Liver (tissue), 9 donors: ENCODE results near the gene TUFT1. TPM values are rescaled to one million over a fixed set of nuclear protein-coding genes. Genes with fewer than 3 reads are reported as not detected.
A peak's percentile ranks its signal among the peaks of the same experiment; 100 is the strongest.

Source experiments
- DNase-seq: peaks from one replicate; pipeline ENCODE4 v3.0.0-alpha.2; 2017; ENCODE audit warnings: low spot score
- H3K27ac ChIP-seq, 2 donors: one replicate each; pipeline ENCODE4 v1.7.0; 2013; ENCODE audit warnings: inconsistent platforms in 2 of 2, low read length in 2 of 2, control low read depth in 1 of 2, low read depth in 1 of 2, mild to moderate bottlenecking in 1 of 2
- H3K27me3 ChIP-seq, 4 donors: one replicate each; pipeline versions ENCODE4 v1.6.1 to v1.7.0; 2013; ENCODE audit warnings: low read length in 3 of 4, inconsistent platforms in 1 of 4, mild to moderate bottlenecking in 1 of 4, moderate library complexity in 1 of 4; ENCODE audit not compliant: control insufficient read depth in 4 of 4, insufficient read depth in 4 of 4
- H3K36me3 ChIP-seq, 4 donors: one replicate each; pipeline versions ENCODE4 v1.6.1 to v1.7.0; 2013; ENCODE audit warnings: low read length in 3 of 4, mild to moderate bottlenecking in 3 of 4, low read depth in 1 of 4, moderate library complexity in 1 of 4; ENCODE audit not compliant: control insufficient read depth in 4 of 4, insufficient read depth in 3 of 4
- H3K4me1 ChIP-seq, 4 donors: one replicate each; pipeline versions ENCODE4 v1.6.1 to v1.7.0; 2013; ENCODE audit warnings: low read length in 3 of 4, mild to moderate bottlenecking in 3 of 4, moderate library complexity in 1 of 4; ENCODE audit not compliant: control insufficient read depth in 4 of 4, insufficient read depth in 4 of 4
- H3K4me3 ChIP-seq, 3 donors: one replicate each; pipeline versions ENCODE4 v1.6.1 to v1.7.0; 2013; ENCODE audit warnings: low read length in 3 of 3, control low read depth in 1 of 3, low read depth in 1 of 3, mild to moderate bottlenecking in 1 of 3
- H3K9ac ChIP-seq, 2 donors: one replicate each; pipeline ENCODE4 v1.7.0; 2013; ENCODE audit warnings: low read length in 2 of 2, mild to moderate bottlenecking in 2 of 2, moderate library complexity in 2 of 2, control low read depth in 1 of 2, low read depth in 1 of 2
- H3K9me3 ChIP-seq, 4 donors: one replicate each; pipeline versions ENCODE4 v1.6.1 to v1.7.0; 2013; ENCODE audit warnings: low read length in 3 of 4; ENCODE audit not compliant: control insufficient read depth in 4 of 4
- CTCF ChIP-seq: fragments of 150-350 bp; IDR thresholded peaks from 2 replicates; pipeline ENCODE4 v1.5.1; 2017; ENCODE audit warnings: improper control_type of control experiment, low read depth, low read length; ENCODE audit not compliant: missing input control
- FOXA1 ChIP-seq: IDR thresholded peaks from 2 replicates; pipeline ENCODE4 v1.6.1; 2016; ENCODE audit warnings: antibody characterized with exemption
- FOXA2 ChIP-seq: IDR thresholded peaks from 2 replicates; pipeline ENCODE4 v1.6.1; 2016; ENCODE audit warnings: antibody characterized with exemption
- GABPA ChIP-seq, 2 donors: IDR thresholded peaks in 1 of 2; conservative IDR thresholded peaks in 1 of 2; 2 replicates each; pipeline ENCODE4 v1.6.1; 2016; ENCODE audit warnings: antibody characterized with exemption in 2 of 2, mild to moderate bottlenecking in 1 of 2, moderate library complexity in 1 of 2
- HNF4A ChIP-seq, 2 donors: conservative IDR thresholded peaks; 2 replicates each; pipeline ENCODE4 v1.6.1; 2016; ENCODE audit warnings: antibody characterized with exemption in 2 of 2, mild to moderate bottlenecking in 2 of 2
- HNF4G ChIP-seq: IDR thresholded peaks from 2 replicates; pipeline ENCODE4 v1.6.1; 2016; ENCODE audit warnings: antibody characterized with exemption
- JUND ChIP-seq, 2 donors: IDR thresholded peaks; 2 replicates each; pipeline ENCODE4 v1.6.1; 2016; ENCODE audit warnings: antibody characterized with exemption in 2 of 2
- NR2F2 ChIP-seq: IDR thresholded peaks from 2 replicates; pipeline ENCODE4 v1.6.1; 2016; ENCODE audit warnings: antibody characterized with exemption
- RAD21 ChIP-seq, 2 donors: IDR thresholded peaks; 2 replicates each; pipeline ENCODE4 v1.6.1; 2016; ENCODE audit warnings: antibody characterized with exemption in 2 of 2, mild to moderate bottlenecking in 2 of 2
- SP1 ChIP-seq: IDR thresholded peaks from 2 replicates; pipeline ENCODE4 v1.6.1; 2018; ENCODE audit warnings: antibody characterized with exemption, mild to moderate bottlenecking
- TAF1 ChIP-seq: conservative IDR thresholded peaks from 2 replicates; pipeline ENCODE4 v1.6.1; 2016; ENCODE audit warnings: antibody characterized with exemption, mild to moderate bottlenecking
- YY1 ChIP-seq: IDR thresholded peaks from 2 replicates; pipeline ENCODE4 v1.6.1; 2016; ENCODE audit warnings: antibody characterized with exemption, mild to moderate bottlenecking
- WGBS: extraction: QIAGEN DNeasy Blood & Tissue Kit; methylation state at CpG from one replicate; pipeline ENCODE4 v1.1.7; 2013; 5-methylcytosine and 5-hydroxymethylcytosine counted together
- polyA plus RNA-seq, 2 donors: library from polyadenylated mRNA; stranded (reverse) in 1 of 2; unstranded in 1 of 2; fragments of 200-250 nt in 1 of 2; fragments of >200 nt in 1 of 2; fragmentation: Nextera tagmentation in 1 of 2; extraction: Ambion mirVana in 1 of 2; gene quantifications; one replicate each; pipeline versions ENCODE4 v1.2.1 to v1.2.3, GENCODE V29; 2013 to 2015
- total RNA-seq, 2 donors: library from RNA; depleted of rRNA; stranded (reverse); fragments of >200 nt; gene quantifications; one replicate each; pipeline ENCODE4 v1.2.3, GENCODE V29; 2014
- TF ChIP-seq, protein P1 (sequence below): IDR thresholded peaks from 2 replicates; pipeline ENCODE4 v1.6.1; 2016; ENCODE audit warnings: antibody characterized with exemption
- TF ChIP-seq, protein P2 (sequence below): IDR thresholded peaks from 2 replicates; pipeline ENCODE4 v1.6.1; 2016; ENCODE audit warnings: antibody characterized with exemption
- TF ChIP-seq, protein P3 (sequence below): IDR thresholded peaks from 2 replicates; pipeline ENCODE4 v1.6.1; 2016; ENCODE audit warnings: antibody characterized with exemption
- TF ChIP-seq, protein P4 (sequence below): IDR thresholded peaks from 2 replicates; pipeline ENCODE4 v1.6.1; 2016; ENCODE audit warnings: antibody characterized with exemption, mild to moderate bottlenecking
- donor health status: healthy.
- donor health status: healthy.
- donor health status: healthy.
- donor health status: healthy.
- donor health status: healthy.

The TUFT1 gene
- total and polyA plus RNA-seq, 4 donors, result 1.7 to 4.8 (median 3.0) TPM

GRCh38 chr1:151499365-151499764 is 40.7 kb upstream of the TUFT1 start:
- TF ChIP-seq TAF1, result no peak
- TF ChIP-seq GABPA (IDR thresholded peaks at IDR 0.05 in 1 of 2, conservative IDR thresholded peaks at IDR 0.05 in 1 of 2), result no peak
- no peak for TF ChIP-seq JUND (IDR thresholded peaks at IDR 0.05)
- no peak for TF ChIP-seq RAD21 (IDR thresholded peaks at IDR 0.05)
- H3K4me1 ChIP-seq, result no peaks in the 10 kb centered on the region
- H3K9ac ChIP-seq, result no peak overlapping the region
- H3K4me3 ChIP-seq, result no peak overlapping the region
- H3K36me3 ChIP-seq, result no peaks in the 10 kb centered on the region
- no peaks in the 10 kb centered on the region for H3K27me3 ChIP-seq
- WGBS, result 96% methylated on average over 5 of the region's 5 CpGs
- no peak for DNase-seq
- H3K27ac ChIP-seq, result no peak overlapping the region
- H3K9me3 ChIP-seq, result no peaks in the 10 kb centered on the region

DNA sequence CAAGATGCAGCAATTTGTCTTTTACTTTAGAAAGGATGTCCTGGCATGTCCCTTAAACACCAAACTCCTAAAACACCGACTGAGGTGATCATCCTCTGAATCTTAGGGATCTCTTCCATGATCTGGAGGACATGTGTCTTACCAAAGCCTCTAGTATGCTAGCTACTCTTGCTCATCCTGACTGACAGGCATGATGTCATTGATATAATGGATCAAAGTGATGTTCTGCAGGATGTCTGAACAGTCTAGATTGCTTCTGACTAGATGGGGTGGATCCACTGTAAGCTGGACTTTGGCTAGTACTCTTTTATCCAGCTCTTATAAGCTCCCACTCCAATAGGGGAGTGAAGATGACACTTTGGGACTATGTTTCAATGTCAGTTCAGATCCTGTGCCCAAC is 40.2 kb upstream of the TUFT1 start:
- Histone ChIP-seq H3K9ac (no peak overlapping the region), H3K9me3 (no peaks in the 10 kb centered on the region), H3K36me3 (no peaks in the 10 kb centered on the region), H3K4me3 (no peak overlapping the region), H3K27me3 (no peaks in the 10 kb centered on the region), H3K4me1 (no peaks in the 10 kb centered on the region), H3K27ac (no peak overlapping the region)
- 84% methylated on average over 1 of the region's 1 CpG for WGBS
- no peak for DNase-seq
- TF ChIP-seq, protein P1, sequence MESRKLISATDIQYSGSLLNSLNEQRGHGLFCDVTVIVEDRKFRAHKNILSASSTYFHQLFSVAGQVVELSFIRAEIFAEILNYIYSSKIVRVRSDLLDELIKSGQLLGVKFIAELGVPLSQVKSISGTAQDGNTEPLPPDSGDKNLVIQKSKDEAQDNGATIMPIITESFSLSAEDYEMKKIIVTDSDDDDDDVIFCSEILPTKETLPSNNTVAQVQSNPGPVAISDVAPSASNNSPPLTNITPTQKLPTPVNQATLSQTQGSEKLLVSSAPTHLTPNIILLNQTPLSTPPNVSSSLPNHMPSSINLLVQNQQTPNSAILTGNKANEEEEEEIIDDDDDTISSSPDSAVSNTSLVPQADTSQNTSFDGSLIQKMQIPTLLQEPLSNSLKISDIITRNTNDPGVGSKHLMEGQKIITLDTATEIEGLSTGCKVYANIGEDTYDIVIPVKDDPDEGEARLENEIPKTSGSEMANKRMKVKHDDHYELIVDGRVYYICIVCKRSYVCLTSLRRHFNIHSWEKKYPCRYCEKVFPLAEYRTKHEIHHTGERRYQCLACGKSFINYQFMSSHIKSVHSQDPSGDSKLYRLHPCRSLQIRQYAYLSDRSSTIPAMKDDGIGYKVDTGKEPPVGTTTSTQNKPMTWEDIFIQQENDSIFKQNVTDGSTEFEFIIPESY, result no peak
- TF ChIP-seq, protein P2, sequence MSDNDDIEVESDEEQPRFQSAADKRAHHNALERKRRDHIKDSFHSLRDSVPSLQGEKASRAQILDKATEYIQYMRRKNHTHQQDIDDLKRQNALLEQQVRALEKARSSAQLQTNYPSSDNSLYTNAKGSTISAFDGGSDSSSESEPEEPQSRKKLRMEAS, result no peak
- TF ChIP-seq JUND (IDR thresholded peaks at IDR 0.05) (no peak), GABPA (IDR thresholded peaks at IDR 0.05 in 1 of 2, conservative IDR thresholded peaks at IDR 0.05 in 1 of 2) (no peak), NR2F2 (no peak), YY1 (no peak), FOXA2 (no peak), HNF4A (conservative IDR thresholded peaks at IDR 0.05) (no peak), TAF1 (no peak), SP1 (no peak), RAD21 (IDR thresholded peaks at IDR 0.05) (no peak), FOXA1 (no peak)
- TF ChIP-seq, protein P3, sequence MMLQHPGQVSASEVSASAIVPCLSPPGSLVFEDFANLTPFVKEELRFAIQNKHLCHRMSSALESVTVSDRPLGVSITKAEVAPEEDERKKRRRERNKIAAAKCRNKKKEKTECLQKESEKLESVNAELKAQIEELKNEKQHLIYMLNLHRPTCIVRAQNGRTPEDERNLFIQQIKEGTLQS, result no peak

GRCh38 chr1:151501474-151501873 is 38.6 kb upstream of the TUFT1 start:
- TF ChIP-seq CTCF (peak; percentile 19), SP1 (no peak), JUND (IDR thresholded peaks at IDR 0.05) (no peak), HNF4G (no peak)
- TF ChIP-seq, protein P4, sequence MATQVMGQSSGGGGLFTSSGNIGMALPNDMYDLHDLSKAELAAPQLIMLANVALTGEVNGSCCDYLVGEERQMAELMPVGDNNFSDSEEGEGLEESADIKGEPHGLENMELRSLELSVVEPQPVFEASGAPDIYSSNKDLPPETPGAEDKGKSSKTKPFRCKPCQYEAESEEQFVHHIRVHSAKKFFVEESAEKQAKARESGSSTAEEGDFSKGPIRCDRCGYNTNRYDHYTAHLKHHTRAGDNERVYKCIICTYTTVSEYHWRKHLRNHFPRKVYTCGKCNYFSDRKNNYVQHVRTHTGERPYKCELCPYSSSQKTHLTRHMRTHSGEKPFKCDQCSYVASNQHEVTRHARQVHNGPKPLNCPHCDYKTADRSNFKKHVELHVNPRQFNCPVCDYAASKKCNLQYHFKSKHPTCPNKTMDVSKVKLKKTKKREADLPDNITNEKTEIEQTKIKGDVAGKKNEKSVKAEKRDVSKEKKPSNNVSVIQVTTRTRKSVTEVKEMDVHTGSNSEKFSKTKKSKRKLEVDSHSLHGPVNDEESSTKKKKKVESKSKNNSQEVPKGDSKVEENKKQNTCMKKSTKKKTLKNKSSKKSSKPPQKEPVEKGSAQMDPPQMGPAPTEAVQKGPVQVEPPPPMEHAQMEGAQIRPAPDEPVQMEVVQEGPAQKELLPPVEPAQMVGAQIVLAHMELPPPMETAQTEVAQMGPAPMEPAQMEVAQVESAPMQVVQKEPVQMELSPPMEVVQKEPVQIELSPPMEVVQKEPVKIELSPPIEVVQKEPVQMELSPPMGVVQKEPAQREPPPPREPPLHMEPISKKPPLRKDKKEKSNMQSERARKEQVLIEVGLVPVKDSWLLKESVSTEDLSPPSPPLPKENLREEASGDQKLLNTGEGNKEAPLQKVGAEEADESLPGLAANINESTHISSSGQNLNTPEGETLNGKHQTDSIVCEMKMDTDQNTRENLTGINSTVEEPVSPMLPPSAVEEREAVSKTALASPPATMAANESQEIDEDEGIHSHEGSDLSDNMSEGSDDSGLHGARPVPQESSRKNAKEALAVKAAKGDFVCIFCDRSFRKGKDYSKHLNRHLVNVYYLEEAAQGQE, result no peak
- no peak overlapping the region for H3K27ac ChIP-seq
- H3K27me3 ChIP-seq, result no peaks in the 10 kb centered on the region
- H3K9me3 ChIP-seq, result no peaks in the 10 kb centered on the region
- 65% methylated on average over 10 of the region's 10 CpGs for WGBS
- DNase-seq, result no peak
- no peaks in the 10 kb centered on the region for H3K4me1 ChIP-seq
- H3K36me3 ChIP-seq, result no peaks in the 10 kb centered on the region
- H3K9ac ChIP-seq, result no peak overlapping the region
- no peak overlapping the region for H3K4me3 ChIP-seq
